Left lung (tissue), 14 donors: ENCODE data around the gene CNBD2. TPM values are rescaled to one million over a fixed set of nuclear protein-coding genes. Genes with fewer than 3 reads are reported as not detected.

Experiments used
- ATAC-seq: fragments of 200-7000 bp; cut with Tn5 transposase; one replicate; pipeline ENCODE4 v1.9.1; 2020; ENCODE audit warnings: moderate library complexity
- DNase-seq, 4 donors: peaks; one replicate each; pipeline ENCODE4 v3.0.0-alpha.2; 2013 to 2020
- H3K27ac ChIP-seq, 2 donors: fragments of 200-600 bp; sonication (generic) in 1 of 2; one replicate each; pipeline versions ENCODE4 v1.5.0 to v1.8.0; 2020 to 2021
- H3K27me3 ChIP-seq, 2 donors: fragments of 200-600 bp; sonication (generic) in 1 of 2; one replicate each; pipeline versions ENCODE4 v1.5.0 to v1.8.0; 2020 to 2021
- H3K36me3 ChIP-seq, 2 donors: fragments of 200-600 bp; sonication (generic) in 1 of 2; one replicate each; pipeline versions ENCODE4 v1.5.0 to v1.8.0; 2020 to 2021
- H3K4me1 ChIP-seq, 2 donors: fragments of 200-600 bp; one replicate each; pipeline ENCODE4 v1.8.0; 2021
- H3K4me3 ChIP-seq, 2 donors: fragments of 200-600 bp; sonication (generic) in 1 of 2; one replicate each; pipeline versions ENCODE4 v1.5.0 to v1.8.0; 2020 to 2021; ENCODE audit warnings: mild to moderate bottlenecking in 1 of 2
- H3K9me3 ChIP-seq, 2 donors: fragments of 200-600 bp; sonication (generic) in 1 of 2; one replicate each; pipeline versions ENCODE4 v1.5.0 to v1.8.0; 2020 to 2021
- CTCF ChIP-seq, 2 donors: fragments of 200-600 bp; sonication (generic) in 1 of 2; IDR thresholded peaks; one replicate each; pipeline versions ENCODE4 v1.5.0 to v1.8.0; 2021; ENCODE audit warnings: antibody characterized with exemption in 2 of 2
- intact Hi-C, 2 donors: fragments of 100-400 bp; cut with DNase I; formaldehyde crosslinking; loops; one replicate each; pipeline versions ENCODE4 v1.11.2 to v1.14.2; 2022
- long read RNA-seq, 12 donors: library from polyadenylated mRNA in 2 of 12; unstranded in 2 of 12; transcript quantifications; one replicate each; pipeline ENCODE4 v2.0.0 and lab custom pipeline, GENCODE V29; 2019 to 2026
- polyA plus RNA-seq, 6 donors: library from polyadenylated mRNA; unstranded; fragments of 120-200 nt; gene quantifications; one replicate each; pipeline ENCODE4 v1.2.1, GENCODE V29; 2013; ENCODE audit not compliant: insufficient read length in 6 of 6
- total RNA-seq, 2 donors: library from RNA; stranded (reverse); fragmentation: NEBNext Ultra II Directional; extraction: Animal tissue kit (Norgen Biotek cat#: 25700); gene quantifications; one replicate each; pipeline ENCODE4 v1.2.1, GENCODE V29; 2021
- donor health status: DM: no; HTN: yes; CAD: no.
- donor health status: DM: no; HTN: no; CAD: no.

Gene CNBD2
- 1 to 10 TPM; 3.3 to 3.6 TPM for total RNA-seq
- under 1 TPM; 0.36 to 0.84 (median 0.42) TPM for polyA plus RNA-seq
- long read RNA-seq, donor 1, transcript CNBD2-206 (1 exons, 662 nt), result major isoform, 7 of 7 reads
- long read RNA-seq, donor 1, partial matches to known transcripts, result 0 of 7 reads
- long read RNA-seq, donor 1, other reads (novel, unspliced or antisense), result 0 of 7 reads
- long read RNA-seq, donor 2, transcript CNBD2-206 (1 exons, 662 nt), result major isoform, 7 of 7 reads
- long read RNA-seq, donor 2, partial matches to known transcripts, result 0 of 7 reads
- long read RNA-seq, donor 2, other reads (novel, unspliced or antisense), result 0 of 7 reads
- long read RNA-seq, donor 3, transcript CNBD2-206 (1 exons, 662 nt), result major isoform, 6 of 6 reads
- long read RNA-seq, donor 3, partial matches to known transcripts, result 0 of 6 reads
- long read RNA-seq, donor 3, other reads (novel, unspliced or antisense), result 0 of 6 reads
- long read RNA-seq, donor 4, transcript CNBD2-206 (1 exons, 662 nt), result major isoform, 5 of 5 reads
- long read RNA-seq, donor 4, partial matches to known transcripts, result 0 of 5 reads
- long read RNA-seq, donor 4, other reads (novel, unspliced or antisense), result 0 of 5 reads
- long read RNA-seq, donor 5, partial matches to known transcripts, result 0 of 4 reads
- long read RNA-seq, donor 5, other reads (novel, unspliced or antisense), result 0 of 4 reads
- long read RNA-seq, donor 6, transcript CNBD2-206 (1 exons, 662 nt), result major isoform, 11 of 11 reads
- long read RNA-seq, donor 6, partial matches to known transcripts, result 0 of 11 reads
- long read RNA-seq, donor 6, other reads (novel, unspliced or antisense), result 0 of 11 reads
- long read RNA-seq, donor 7, partial matches to known transcripts, result 0 of 3 reads
- long read RNA-seq, donor 7, other reads (novel, unspliced or antisense), result 0 of 3 reads
- long read RNA-seq, donor 8, transcript CNBD2-206 (1 exons, 662 nt), result major isoform, 5 of 5 reads
- long read RNA-seq, donor 8, partial matches to known transcripts, result 0 of 5 reads
- long read RNA-seq, donor 8, other reads (novel, unspliced or antisense), result 0 of 5 reads
- long read RNA-seq, donor 9, result 0 reads
- long read RNA-seq, donor 10, result 0 reads
- long read RNA-seq, donor 11, transcript CNBD2-206 (1 exons, 662 nt), result major isoform, 9 of 9 reads
- long read RNA-seq, donor 11, partial matches to known transcripts, result 0 of 9 reads
- long read RNA-seq, donor 11, other reads (novel, unspliced or antisense), result 0 of 9 reads
- long read RNA-seq, donor 12, transcript CNBD2-206 (1 exons, 662 nt), result major isoform, 5 of 5 reads
- long read RNA-seq, donor 12, partial matches to known transcripts, result 0 of 5 reads
- long read RNA-seq, donor 12, other reads (novel, unspliced or antisense), result 0 of 5 reads

- Histone ChIP-seq H3K4me3 (no peak within 1 kb of the TSS), H3K27me3 (no peaks in the 10 kb centered on the region), H3K36me3 (no peaks in the 10 kb centered on the region), H3K27ac (no peak within 1 kb of the TSS), H3K9me3 (no peaks in the 10 kb centered on the region), H3K4me1 (no peaks in the 10 kb centered on the region)
- DNase-seq, result no peak
- TF ChIP-seq CTCF (IDR thresholded peaks at IDR 0.05), result no peak
- intact Hi-C loops, result no loop called here
- ATAC-seq, result no peak
Measured at GRCh38 chr20:35967979-35968640, at the start of gene CNBD2. TSS of gene CNBD2 (plus strand) at chr20:35968590. CDS start at chr20:35968763, 173 bp downstream.

GRCh38 chr20:35920523-35920922 is 47.9 kb upstream of the CNBD2 start:
- DNase-seq (no peak), ATAC-seq (no peak)
- TF ChIP-seq CTCF (IDR thresholded peaks at IDR 0.05), result no peak
- H3K27me3 ChIP-seq, result no peaks in the 10 kb centered on the region
- no peak overlapping the region for H3K4me3 ChIP-seq
- H3K9me3 ChIP-seq, result no peaks in the 10 kb centered on the region
- H3K27ac ChIP-seq, result no peak overlapping the region
- H3K36me3 ChIP-seq, result peaks cover 0 to 73% of the 10 kb centered on the region in 2 donors
- no peaks in the 10 kb centered on the region for H3K4me1 ChIP-seq
- intact Hi-C loops, result no loop called here

GRCh38 chr20:35929301-35929700 is 39.1 kb upstream of the CNBD2 start:
- DNase-seq, result no peak
- H3K9me3 ChIP-seq, result no peaks in the 10 kb centered on the region
- H3K27ac ChIP-seq, result no peak overlapping the region
- H3K4me3 ChIP-seq, result no peak overlapping the region
- intact Hi-C loops, result no loop called here
- no peaks in the 10 kb centered on the region for H3K4me1 ChIP-seq
- no peak for ATAC-seq
- peaks cover 0 to 83% of the 10 kb centered on the region in 2 donors for H3K36me3 ChIP-seq
- no peak for TF ChIP-seq CTCF (IDR thresholded peaks at IDR 0.05)
- H3K27me3 ChIP-seq, result no peaks in the 10 kb centered on the region

- TF ChIP-seq CTCF (IDR thresholded peaks at IDR 0.05), result no peak
- DNase-seq (no peak), ATAC-seq (no peak)
- intact Hi-C loops, result no loop called here
- no peaks in the 10 kb centered on the region for H3K27me3 ChIP-seq
- no peaks in the 10 kb centered on the region for H3K9me3 ChIP-seq
- H3K36me3 ChIP-seq, result peaks cover 0 to 81% of the 10 kb centered on the region in 2 donors
- no peak overlapping the region for H3K27ac ChIP-seq
- H3K4me3 ChIP-seq, result no peak overlapping the region
- no peaks in the 10 kb centered on the region for H3K4me1 ChIP-seq
Measured at GRCh38 chr20:35934050-35934449, 34.3 kb upstream of the CNBD2 start.
